ENCODE results near the gene MCCD1.

The MCCD1 gene

GRCh38 chr6:31572041-31572911, 43.5 kb downstream of the MCCD1 start, which contains the start of gene LTA:
LTA (plus strand) TSS chr6:31572289; CDS start chr6:31572743, 454 bp downstream.
- DNase-seq (ENCODE audit: low spot score): no peak

- DNase-seq (ENCODE audit: low spot score): no peak
Measured at GRCh38 chr6:31573239-31574105, 44.7 kb downstream of the MCCD1 start.

GRCh38 chr6:31574106-31575061, 45.6 kb downstream of the MCCD1 start:
- no peak for DNase-seq (ENCODE audit: low spot score)

- DNase-seq (ENCODE audit: low spot score): no peak
Measured at GRCh38 chr6:31575335-31575901, 46.7 kb downstream of the MCCD1 start, which contains the start of gene TNF. TNF (plus strand) TSS chr6:31575565; CDS start chr6:31575742, 177 bp downstream.

GRCh38 chr6:31575952-31576685, 47.4 kb downstream of the MCCD1 start:
- DNase-seq (ENCODE audit: low spot score): no peak

- DNase-seq (ENCODE audit: low spot score): no peak
Measured at GRCh38 chr6:31576897-31577578, 48.3 kb downstream of the MCCD1 start.

GRCh38 chr6:31577579-31577966, 48.8 kb downstream of the MCCD1 start:
- DNase-seq (ENCODE audit: low spot score): no peak

- no peak for DNase-seq (ENCODE audit: low spot score)
Measured at GRCh38 chr6:31578184-31579118, 49.7 kb downstream of the MCCD1 start.

GRCh38 chr6:31579119-31579505, 50.4 kb downstream of the MCCD1 start:
- DNase-seq (ENCODE audit: low spot score): no peak

All from kidney capillary endothelial cell (primary cell).